Muscle layer of duodenum (tissue), 2 donors: Measurements from ENCODE around the gene FDPS.

ENCODE experiments used
- H3K27ac ChIP-seq: one replicate; pipeline ENCODE4 v1.7.0; 2013; ENCODE audit warnings: mild to moderate bottlenecking, low read length
- H3K27me3 ChIP-seq: one replicate; pipeline ENCODE4 v1.7.0; 2013; ENCODE audit warnings: low read depth, mild to moderate bottlenecking, control low read depth, low read length
- H3K36me3 ChIP-seq, 2 donors: one replicate each; pipeline ENCODE4 v1.7.0; 2013; ENCODE audit warnings: low read length in 2 of 2, control low read depth in 1 of 2, mild to moderate bottlenecking in 1 of 2; ENCODE audit not compliant: insufficient read depth in 2 of 2, control insufficient read depth in 1 of 2
- H3K4me1 ChIP-seq, 2 donors: one replicate each; pipeline ENCODE4 v1.7.0; 2013; ENCODE audit warnings: low read length in 2 of 2, mild to moderate bottlenecking in 2 of 2, control low read depth in 1 of 2, moderate library complexity in 1 of 2; ENCODE audit not compliant: insufficient read depth in 2 of 2, control insufficient read depth in 1 of 2
- H3K4me3 ChIP-seq, 2 donors: one replicate each; pipeline ENCODE4 v1.7.0; 2013; ENCODE audit warnings: low read length in 2 of 2, low read depth in 1 of 2, mild to moderate bottlenecking in 1 of 2
- H3K9me3 ChIP-seq, 2 donors: one replicate each; pipeline ENCODE4 v1.7.0; 2013; ENCODE audit warnings: low read length in 2 of 2, control low read depth in 1 of 2, mild to moderate bottlenecking in 1 of 2; ENCODE audit not compliant: control insufficient read depth in 1 of 2
- donor health status: healthy.

The FDPS gene

GRCh38 chr1:155273343-155274245 lies 35.1 kb upstream of the FDPS start, which contains the start of gene CLK2:
CLK2 (minus strand) TSS chr1:155273504; CDS start chr1:155270977, 2,527 bp downstream.
- Histone ChIP-seq H3K27me3 (no peaks in the 10 kb centered on the region), H3K36me3 (peaks cover 17 to 20% of the 10 kb centered on the region in 2 donors), H3K9me3 (no peaks in the 10 kb centered on the region), H3K4me1 (peaks cover 0 to 38% of the 10 kb centered on the region in 2 donors), H3K4me3 (peak within 1 kb of the TSS; percentile 84 to 93), H3K27ac (peak within 1 kb of the TSS; percentile 91)

- Histone ChIP-seq H3K27ac (no peak within 1 kb of the TSS), H3K36me3 (no peaks in the 10 kb centered on the region), H3K27me3 (no peaks in the 10 kb centered on the region), H3K4me3 (peak within 1 kb of the TSS; percentile 60 to 84), H3K4me1 (peaks cover 0 to 21% of the 10 kb centered on the region in 2 donors), H3K9me3 (no peaks in the 10 kb centered on the region)
Observed at GRCh38 chr1:155277070-155277901, 31.4 kb upstream of the FDPS start, which contains the start of gene HCN3. HCN3 (plus strand) TSS chr1:155277463; CDS start chr1:155277591, 128 bp downstream.

GRCh38 chr1:155277902-155278688 lies 30.6 kb upstream of the FDPS start:
- Histone ChIP-seq H3K9me3 (no peaks in the 10 kb centered on the region), H3K27me3 (no peaks in the 10 kb centered on the region), H3K4me3 (peak overlapping the region; percentile 60 to 84), H3K27ac (no peak overlapping the region), H3K36me3 (no peaks in the 10 kb centered on the region), H3K4me1 (peaks cover 0 to 17% of the 10 kb centered on the region in 2 donors)

GRCh38 chr1:155278689-155279160 lies 29.9 kb upstream of the FDPS start:
- no peaks in the 10 kb centered on the region for H3K36me3 ChIP-seq
- H3K27ac ChIP-seq, result no peak overlapping the region
- H3K27me3 ChIP-seq, result no peaks in the 10 kb centered on the region
- no peaks in the 10 kb centered on the region for H3K9me3 ChIP-seq
- H3K4me3 ChIP-seq, result peak overlapping the region in 1 of 2 donors; percentile 60
- peaks cover 0 to 17% of the 10 kb centered on the region in 2 donors for H3K4me1 ChIP-seq

- Histone ChIP-seq H3K4me3 (no peak overlapping the region), H3K27me3 (no peaks in the 10 kb centered on the region), H3K4me1 (peaks cover 0 to 17% of the 10 kb centered on the region in 2 donors), H3K9me3 (no peaks in the 10 kb centered on the region), H3K27ac (no peak overlapping the region), H3K36me3 (no peaks in the 10 kb centered on the region)
Observed at GRCh38 chr1:155279268-155279667, 29.4 kb upstream of the FDPS start.

- Histone ChIP-seq H3K27me3 (no peaks in the 10 kb centered on the region), H3K9me3 (no peaks in the 10 kb centered on the region), H3K4me1 (peaks cover 0 to 9% of the 10 kb centered on the region in 2 donors), H3K4me3 (no peak overlapping the region), H3K36me3 (no peaks in the 10 kb centered on the region), H3K27ac (no peak overlapping the region)
Observed at GRCh38 chr1:155282488-155283091, 26.1 kb upstream of the FDPS start.

- Histone ChIP-seq H3K4me1 (no peaks in the 10 kb centered on the region), H3K4me3 (no peak overlapping the region), H3K9me3 (no peaks in the 10 kb centered on the region), H3K27me3 (no peaks in the 10 kb centered on the region), H3K36me3 (no peaks in the 10 kb centered on the region), H3K27ac (no peak overlapping the region)
Observed at GRCh38 chr1:155284476-155284875, 24.2 kb upstream of the FDPS start.

GRCh38 chr1:155285063-155285462 lies 23.6 kb upstream of the FDPS start:
- Histone ChIP-seq H3K4me3 (no peak overlapping the region), H3K4me1 (no peaks in the 10 kb centered on the region), H3K27me3 (no peaks in the 10 kb centered on the region), H3K27ac (no peak overlapping the region), H3K9me3 (no peaks in the 10 kb centered on the region), H3K36me3 (no peaks in the 10 kb centered on the region)

GRCh38 chr1:155285631-155286044 lies 23.0 kb upstream of the FDPS start:
- Histone ChIP-seq H3K36me3 (no peaks in the 10 kb centered on the region), H3K4me3 (no peak overlapping the region), H3K27me3 (no peaks in the 10 kb centered on the region), H3K4me1 (no peaks in the 10 kb centered on the region), H3K9me3 (no peaks in the 10 kb centered on the region), H3K27ac (no peak overlapping the region)

- H3K27me3 ChIP-seq, result no peaks in the 10 kb centered on the region
- no peaks in the 10 kb centered on the region for H3K4me1 ChIP-seq
- no peaks in the 10 kb centered on the region for H3K9me3 ChIP-seq
- H3K4me3 ChIP-seq, result no peak overlapping the region
- no peak overlapping the region for H3K27ac ChIP-seq
- H3K36me3 ChIP-seq, result no peaks in the 10 kb centered on the region
Observed at GRCh38 chr1:155286544-155286943, 22.1 kb upstream of the FDPS start.
